Activated T-cell treated with anti-CD3 and anti-CD28 coated beads for 1 hour (primary cell): ENCODE results near the gene LDLRAD4.
"Not testable (repeated sequence)": the region's sequence is repeated elsewhere in the genome, so short reads cannot be mapped to it uniquely, and the experiment has no call there.

ENCODE experiments used
- DNase-seq: peaks from one replicate; pipeline ENCODE4 v3.0.0-alpha.2; 2020; ENCODE audit warnings: low read depth

LDLRAD4 gene

GRCh38 chr18:13470516-13471197 lies 252.1 kb downstream of the LDLRAD4 start:
- DNase-seq: no peak

- no peak for DNase-seq
Measured at GRCh38 chr18:13471198-13471845, 252.8 kb downstream of the LDLRAD4 start.

DNA sequence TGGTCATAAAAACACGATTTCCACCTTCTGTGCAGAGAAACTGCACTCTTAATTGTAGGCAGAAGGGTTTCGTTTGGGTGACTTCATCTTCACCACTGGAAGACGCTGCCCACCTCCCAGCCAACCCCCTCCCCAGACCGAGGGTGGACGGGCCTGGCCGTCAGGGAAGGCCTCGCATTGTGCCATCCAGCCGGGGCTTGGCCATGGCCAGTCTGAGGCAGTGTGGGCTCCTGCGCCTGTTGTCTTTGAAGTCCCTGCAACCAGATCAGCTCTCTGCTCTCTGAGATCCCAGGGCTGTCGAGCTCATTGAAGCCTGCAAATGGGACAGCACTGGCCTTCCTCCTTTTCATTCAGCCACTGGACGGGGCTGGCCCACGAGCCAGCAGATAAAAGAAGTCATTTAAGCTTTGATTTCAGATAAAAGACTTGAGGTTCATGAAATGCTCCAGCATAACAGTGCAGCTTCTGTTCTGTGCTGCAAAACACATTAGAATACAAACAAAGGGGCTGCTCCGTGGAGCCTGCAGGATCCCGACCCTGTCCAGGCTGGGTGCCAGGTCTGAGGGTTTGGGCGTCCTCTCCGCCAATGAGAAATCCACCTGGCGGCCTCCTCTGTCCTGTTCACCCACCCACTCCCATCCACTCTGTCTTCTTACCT lies 253.5 kb downstream of the LDLRAD4 start:
- DNase-seq: no peak

GRCh38 chr18:13473751-13474150 lies 255.2 kb downstream of the LDLRAD4 start:
- no peak for DNase-seq

DNA sequence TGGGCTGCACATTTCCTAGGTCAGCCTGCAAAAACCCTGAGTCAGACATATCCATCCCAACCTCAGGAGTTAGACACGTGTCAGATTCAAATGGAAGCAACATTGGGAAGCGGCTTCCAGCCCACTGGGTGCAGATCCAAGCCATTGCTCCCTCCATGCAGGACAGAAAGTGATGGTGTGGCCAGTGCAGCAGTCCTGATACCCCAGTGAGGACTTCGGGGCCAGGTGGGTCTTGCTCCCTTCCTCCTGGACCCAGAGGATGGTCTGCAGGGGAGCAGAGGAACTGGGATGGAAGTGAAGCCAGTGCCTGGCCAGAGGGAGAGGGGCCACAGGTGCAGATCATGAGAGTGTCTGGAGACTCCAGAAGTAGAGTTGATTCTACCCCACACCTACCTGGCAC lies 255.8 kb downstream of the LDLRAD4 start:
- DNase-seq: no peak

DNA sequence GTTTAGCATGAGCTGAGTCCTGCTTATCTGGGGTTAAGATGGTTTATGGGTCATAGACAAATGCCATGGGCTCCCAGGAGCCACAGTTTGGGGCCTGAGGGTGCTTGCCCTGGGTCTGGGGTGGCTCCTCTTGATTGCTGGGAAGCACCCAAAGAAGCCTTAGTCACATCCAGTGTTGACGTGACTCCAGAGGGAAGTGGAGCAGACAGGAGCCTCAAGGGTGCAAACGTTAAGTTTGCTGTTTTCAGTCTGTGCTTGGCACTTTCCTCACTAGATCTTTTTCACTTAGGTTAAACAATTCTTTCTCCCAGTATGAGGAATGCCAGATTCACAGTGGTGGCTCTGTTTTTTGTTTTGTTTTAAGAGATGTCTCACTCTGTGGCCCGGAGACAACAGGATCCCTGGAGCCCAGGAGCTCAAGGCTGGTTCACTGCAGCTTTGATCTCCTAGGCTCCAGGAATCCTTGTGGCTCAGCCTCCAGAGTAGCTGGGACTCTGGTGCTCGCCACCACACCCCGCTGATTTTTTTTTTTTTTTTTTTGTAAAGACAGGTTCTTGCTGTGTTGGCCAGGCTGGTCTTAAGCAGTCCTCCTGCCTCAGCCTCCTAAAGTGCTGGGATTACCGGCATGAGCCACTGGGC lies 256.5 kb downstream of the LDLRAD4 start:
- no peak for DNase-seq

DNA sequence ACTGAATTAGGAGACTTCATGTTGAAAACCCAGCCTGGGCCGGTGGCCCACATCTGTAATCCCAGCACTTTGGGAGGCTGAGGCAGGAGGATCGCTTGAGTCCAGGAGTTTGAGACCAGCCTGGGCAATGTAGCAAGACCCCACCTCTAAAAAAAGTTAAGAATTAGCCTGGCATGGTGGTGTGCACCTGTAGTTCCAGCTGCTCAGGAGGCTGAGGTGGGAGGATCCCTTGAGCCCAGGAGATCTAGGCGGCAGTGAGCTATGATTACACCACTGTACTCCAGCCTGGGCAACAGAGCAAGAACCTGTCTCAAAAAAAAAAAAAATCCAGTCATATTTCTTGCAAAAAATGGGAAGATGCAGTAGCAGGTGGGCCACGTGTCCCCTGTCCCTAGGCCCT lies 257.8 kb downstream of the LDLRAD4 start:
- DNase-seq: not testable (repeated sequence)

DNA sequence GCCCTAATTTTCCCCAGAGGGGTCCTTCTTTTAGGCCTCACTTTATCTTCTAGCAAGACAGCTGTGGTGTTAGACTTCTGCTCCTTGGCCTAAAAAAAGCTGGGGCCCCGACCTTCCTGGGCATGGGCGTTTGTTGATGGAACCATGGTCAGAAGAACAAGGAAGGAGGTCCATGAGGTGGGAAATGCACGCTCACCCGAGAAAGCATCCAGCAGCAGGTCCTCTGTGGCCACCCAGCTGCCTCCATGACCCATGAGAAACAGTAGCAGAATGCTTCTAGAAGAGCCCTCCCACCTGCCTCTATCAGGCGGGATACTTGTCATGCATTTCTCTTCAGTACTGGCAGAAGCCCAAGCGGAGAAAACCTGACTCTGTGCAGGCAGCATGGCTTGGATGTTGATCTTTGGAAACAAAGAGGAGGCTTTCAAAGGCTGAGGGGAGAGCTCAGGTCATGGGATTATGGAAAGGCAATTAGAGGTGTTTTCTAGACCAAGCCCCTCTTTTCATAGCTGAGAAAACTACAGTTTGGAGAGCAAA lies 258.7 kb downstream of the LDLRAD4 start:
- no peak for DNase-seq

- DNase-seq: no peak
Measured at GRCh38 chr18:13480571-13481255, 262.2 kb downstream of the LDLRAD4 start.

DNA sequence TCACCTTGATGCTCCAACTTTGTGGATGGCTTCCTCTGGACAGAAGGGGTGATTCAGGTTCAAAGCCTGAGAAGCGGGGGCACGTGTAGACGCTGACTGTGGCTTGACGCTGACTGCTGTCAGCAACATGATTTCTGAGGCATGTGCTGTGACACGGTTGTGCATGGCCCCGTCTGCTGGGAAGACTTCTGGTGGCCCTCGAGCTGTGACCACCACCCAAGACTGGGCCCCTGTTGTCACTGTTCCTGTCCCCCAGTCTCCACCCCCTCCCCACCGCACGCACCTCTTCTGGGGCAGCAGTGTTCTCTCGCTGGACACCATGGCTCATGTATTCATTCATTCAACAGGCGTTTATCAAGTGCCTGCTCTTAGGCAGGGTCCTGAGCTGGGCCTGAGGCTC lies 262.8 kb downstream of the LDLRAD4 start:
- DNase-seq: no peak

DNA sequence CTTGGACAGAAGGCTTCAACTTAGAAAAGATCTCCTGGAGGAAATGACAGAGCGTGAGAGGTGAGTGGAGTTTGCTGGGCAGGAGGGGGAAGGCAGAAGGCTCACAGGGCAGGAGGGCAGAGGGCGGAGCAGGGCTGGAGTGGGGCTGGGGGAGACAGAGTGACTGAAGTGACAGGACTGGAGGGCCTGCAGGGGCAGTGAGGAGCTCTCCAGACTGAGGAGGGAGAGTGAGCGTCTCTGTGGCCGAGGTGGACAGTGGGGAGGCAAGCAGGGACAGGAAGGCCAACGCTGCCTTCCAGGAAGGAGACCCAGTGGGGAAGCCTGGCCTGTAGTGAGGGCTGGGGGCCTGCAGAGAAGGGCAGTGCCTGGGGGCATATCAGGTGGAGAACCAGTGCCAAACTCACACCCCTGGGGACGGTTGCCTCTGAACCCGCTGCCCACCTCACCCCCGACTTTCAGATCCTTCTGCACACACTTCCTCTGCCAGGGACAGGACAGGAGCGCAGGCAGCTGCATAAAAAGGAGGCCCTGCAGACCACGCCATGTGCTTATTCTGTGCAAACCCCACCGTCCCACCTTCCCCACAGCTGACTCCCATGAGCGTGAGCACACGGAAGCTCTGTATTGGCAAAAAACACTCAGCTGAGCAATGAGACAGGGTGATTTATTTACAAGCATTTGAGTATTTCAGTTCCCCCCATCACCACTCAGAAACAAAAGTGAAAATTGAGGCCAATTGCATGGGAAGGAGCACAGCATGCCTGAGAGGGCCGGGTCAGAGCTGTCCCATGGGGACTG lies 263.5 kb downstream of the LDLRAD4 start:
- no peak for DNase-seq

GRCh38 chr18:13482618-13482945 lies 264.0 kb downstream of the LDLRAD4 start:
- DNase-seq: no peak

DNA sequence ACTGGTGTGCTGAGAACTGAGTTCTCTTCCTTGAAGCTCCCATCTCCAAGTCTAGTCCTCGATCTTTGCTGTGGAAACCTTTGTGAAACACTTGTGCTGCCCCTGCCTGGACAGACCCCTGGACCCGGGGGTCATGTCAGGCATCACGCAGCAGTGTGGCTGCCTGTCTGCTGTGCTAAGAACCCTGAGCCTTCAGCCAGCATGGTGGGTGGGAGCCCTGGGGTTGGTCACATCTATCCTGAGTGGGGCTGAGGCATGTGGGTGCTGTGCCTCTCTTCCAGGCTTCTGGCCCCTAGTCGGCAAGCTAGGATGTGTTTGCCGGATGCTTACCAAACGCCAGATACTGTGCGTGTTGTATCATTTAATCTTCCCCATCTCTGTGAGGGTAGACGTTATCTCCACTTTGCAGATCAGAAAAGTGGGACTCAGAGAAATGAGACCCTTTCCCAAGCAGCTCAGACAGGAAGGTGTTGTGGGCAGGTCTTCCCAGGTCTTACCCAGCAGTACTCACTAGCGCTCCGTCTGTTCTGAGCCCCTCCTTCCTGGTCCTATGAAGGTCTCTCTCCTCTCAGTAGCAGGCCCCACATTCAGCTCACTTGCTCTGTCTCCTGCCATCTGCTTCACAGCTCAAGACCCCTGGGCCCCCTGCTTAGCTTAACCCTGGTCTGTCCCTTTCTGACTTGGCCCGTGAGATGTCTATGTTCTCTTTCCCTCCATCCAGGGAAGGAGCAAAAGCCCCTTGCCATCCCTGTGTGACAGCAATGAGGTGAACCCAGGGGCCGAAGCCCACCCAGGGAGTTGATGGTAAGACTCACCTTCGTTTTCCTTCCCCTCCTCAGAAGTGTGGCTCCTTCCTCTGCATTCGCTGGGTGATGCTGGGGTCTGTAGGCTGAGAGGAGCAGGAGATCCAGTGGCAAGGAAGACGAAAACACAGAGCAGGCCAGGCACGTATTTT lies 265.0 kb downstream of the LDLRAD4 start:
- DNase-seq: no peak

GRCh38 chr18:13485182-13485581 lies 266.6 kb downstream of the LDLRAD4 start:
- no peak for DNase-seq

DNA sequence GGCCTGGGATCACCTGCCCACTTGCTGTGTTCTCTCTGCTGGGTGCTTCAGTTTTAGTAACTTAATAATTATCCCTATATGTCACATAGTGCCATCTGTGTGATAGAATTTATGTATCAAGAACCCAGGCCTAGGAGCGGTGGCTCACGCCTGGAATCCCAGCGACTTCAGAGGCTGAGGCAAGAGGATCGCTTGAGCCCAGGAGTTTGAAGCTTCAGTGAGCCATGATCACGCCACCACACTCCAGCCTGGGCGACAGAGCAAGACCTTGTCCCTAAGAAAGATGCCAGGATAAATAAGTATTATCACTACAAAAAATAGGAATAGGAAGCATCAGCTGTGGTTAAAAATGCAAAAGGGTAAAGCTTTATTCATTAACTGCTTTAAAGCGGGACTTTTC lies 267.0 kb downstream of the LDLRAD4 start:
- DNase-seq: no peak

GRCh38 chr18:13486284-13486683 lies 267.7 kb downstream of the LDLRAD4 start:
- no peak for DNase-seq

DNA sequence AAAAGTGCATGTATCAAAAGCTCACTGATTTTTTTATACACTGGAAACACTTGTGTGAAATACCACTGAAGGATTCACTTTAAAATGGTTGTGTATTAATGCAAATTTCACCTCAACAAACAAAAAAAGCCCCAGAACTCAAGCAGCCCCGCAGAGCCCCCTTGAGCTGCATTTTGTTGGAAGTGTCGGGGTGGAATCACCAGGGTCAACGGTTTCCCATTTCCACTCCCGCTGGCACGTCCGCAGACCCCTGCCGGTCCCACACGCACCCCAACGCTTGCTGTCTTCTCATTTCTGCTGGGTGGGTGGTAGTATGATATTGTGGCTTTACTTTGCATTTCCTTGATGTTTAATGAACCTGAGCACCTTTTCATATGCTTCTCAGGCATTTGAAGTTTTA lies 268.1 kb downstream of the LDLRAD4 start:
- DNase-seq: no peak

- DNase-seq: no peak
Measured at GRCh38 chr18:13487237-13487636, 268.7 kb downstream of the LDLRAD4 start.

- DNase-seq: no peak
Measured at GRCh38 chr18:13488281-13488929, 269.8 kb downstream of the LDLRAD4 start.

GRCh38 chr18:13489303-13489702 lies 270.7 kb downstream of the LDLRAD4 start:
- DNase-seq: not testable (repeated sequence)
